ENCODE data around the gene CEP85L.
"Not testable (repeated sequence)": the region's sequence is repeated elsewhere in the genome, so short reads cannot be mapped to it uniquely, and the experiment has no call there.

Gene CEP85L

GRCh38 chr6:118467181-118467580 lies 184.2 kb downstream of the CEP85L start:
- no peaks in the 10 kb centered on the region for H3K27me3 ChIP-seq (ENCODE audit: insufficient read depth, low read length)
- no peaks in the 10 kb centered on the region for H3K9me3 ChIP-seq (ENCODE audit: insufficient read depth, low read depth, low read length)
- H3K4me3 ChIP-seq (ENCODE audit: low read length), result no peak overlapping the region
- H3K9ac ChIP-seq (ENCODE audit: low read depth, low read length), result no peak overlapping the region
- no peak overlapping the region for H3K27ac ChIP-seq (ENCODE audit: low read length)
- H3K4me1 ChIP-seq (ENCODE audit: insufficient read depth, low read length), result no peaks in the 10 kb centered on the region
- no peaks in the 10 kb centered on the region for H3K36me3 ChIP-seq (ENCODE audit: insufficient read depth, low read depth, low read length)

GRCh38 chr6:118464620-118465019 lies 186.8 kb downstream of the CEP85L start:
- no peak overlapping the region for H3K27ac ChIP-seq (ENCODE audit: low read length)
- H3K27me3 ChIP-seq (ENCODE audit: insufficient read depth, low read length), result no peaks in the 10 kb centered on the region
- no peaks in the 10 kb centered on the region for H3K4me1 ChIP-seq (ENCODE audit: insufficient read depth, low read length)
- no peaks in the 10 kb centered on the region for H3K9me3 ChIP-seq (ENCODE audit: insufficient read depth, low read depth, low read length)
- H3K4me3 ChIP-seq (ENCODE audit: low read length), result no peak overlapping the region
- H3K9ac ChIP-seq (ENCODE audit: low read depth, low read length), result no peak overlapping the region
- no peaks in the 10 kb centered on the region for H3K36me3 ChIP-seq (ENCODE audit: insufficient read depth, low read depth, low read length)

- H3K27me3 ChIP-seq (ENCODE audit: insufficient read depth, low read length), result no peaks in the 10 kb centered on the region
- H3K9ac ChIP-seq (ENCODE audit: low read depth, low read length), result no peak overlapping the region
- H3K4me1 ChIP-seq (ENCODE audit: insufficient read depth, low read length), result no peaks in the 10 kb centered on the region
- H3K27ac ChIP-seq (ENCODE audit: low read length), result no peak overlapping the region
- H3K9me3 ChIP-seq (ENCODE audit: insufficient read depth, low read depth, low read length), result no peaks in the 10 kb centered on the region
- no peak overlapping the region for H3K4me3 ChIP-seq (ENCODE audit: low read length)
- no peaks in the 10 kb centered on the region for H3K36me3 ChIP-seq (ENCODE audit: insufficient read depth, low read depth, low read length)
Measured at GRCh38 chr6:118460958-118461470, 190.4 kb downstream of the CEP85L start.

- H3K36me3 ChIP-seq (ENCODE audit: insufficient read depth, low read depth, low read length), result no peaks in the 10 kb centered on the region
- H3K27ac ChIP-seq (ENCODE audit: low read length), result no peak overlapping the region
Measured at GRCh38 chr6:118456982-118457381, 194.4 kb downstream of the CEP85L start.

GRCh38 chr6:118451839-118452238 lies 199.6 kb downstream of the CEP85L start:
- no peak overlapping the region for H3K9ac ChIP-seq (ENCODE audit: low read depth, low read length)
- H3K4me1 ChIP-seq (ENCODE audit: insufficient read depth, low read length), result no peaks in the 10 kb centered on the region
- no peak overlapping the region for H3K4me3 ChIP-seq (ENCODE audit: low read length)
- no peak overlapping the region for H3K27ac ChIP-seq (ENCODE audit: low read length)
- H3K9me3 ChIP-seq (ENCODE audit: insufficient read depth, low read depth, low read length), result peaks cover 64% of the 10 kb centered on the region
- no peaks in the 10 kb centered on the region for H3K27me3 ChIP-seq (ENCODE audit: insufficient read depth, low read length)
- H3K36me3 ChIP-seq (ENCODE audit: insufficient read depth, low read depth, low read length), result no peaks in the 10 kb centered on the region

More at GRCh38 chr6:118456982-118457381, 194.4 kb downstream of the CEP85L start:
- Histone ChIP-seq H3K4me1 (ENCODE audit: insufficient read depth, low read length) (no peaks in the 10 kb centered on the region), H3K9me3 (ENCODE audit: insufficient read depth, low read depth, low read length) (peaks cover 25% of the 10 kb centered on the region), H3K4me3 (ENCODE audit: low read length) (no peak overlapping the region), H3K9ac (ENCODE audit: low read depth, low read length) (no peak overlapping the region), H3K27me3 (ENCODE audit: insufficient read depth, low read length) (no peaks in the 10 kb centered on the region)

GRCh38 chr6:118444796-118445195 lies 206.6 kb downstream of the CEP85L start:
- Histone ChIP-seq H3K9ac (ENCODE audit: low read depth, low read length) (no peak overlapping the region), H3K36me3 (ENCODE audit: insufficient read depth, low read depth, low read length) (no peaks in the 10 kb centered on the region), H3K27me3 (ENCODE audit: insufficient read depth, low read length) (no peaks in the 10 kb centered on the region), H3K4me3 (ENCODE audit: low read length) (no peak overlapping the region), H3K4me1 (ENCODE audit: insufficient read depth, low read length) (no peaks in the 10 kb centered on the region), H3K27ac (ENCODE audit: low read length) (no peak overlapping the region), H3K9me3 (ENCODE audit: insufficient read depth, low read depth, low read length) (peaks cover 49% of the 10 kb centered on the region)

- Histone ChIP-seq H3K36me3 (ENCODE audit: insufficient read depth, low read depth, low read length) (no peaks in the 10 kb centered on the region), H3K27ac (ENCODE audit: low read length) (no peak overlapping the region), H3K9ac (ENCODE audit: low read depth, low read length) (no peak overlapping the region), H3K4me1 (ENCODE audit: insufficient read depth, low read length) (no peaks in the 10 kb centered on the region), H3K27me3 (ENCODE audit: insufficient read depth, low read length) (no peaks in the 10 kb centered on the region), H3K4me3 (ENCODE audit: low read length) (no peak overlapping the region), H3K9me3 (ENCODE audit: insufficient read depth, low read depth, low read length) (peaks cover 5% of the 10 kb centered on the region; the same call in 1 of the 2 replicates)
Measured at GRCh38 chr6:118436482-118436881, 214.9 kb downstream of the CEP85L start.

GRCh38 chr6:118434147-118434546 lies 217.2 kb downstream of the CEP85L start:
- not testable (repeated sequence) for H3K9ac ChIP-seq (ENCODE audit: low read depth, low read length); H3K27me3 ChIP-seq (ENCODE audit: insufficient read depth, low read length)

GRCh38 chr6:118421312-118421711 lies 230.1 kb downstream of the CEP85L start:
- H3K9ac ChIP-seq (ENCODE audit: low read depth, low read length); H3K4me3 ChIP-seq (ENCODE audit: low read length); H3K9me3 ChIP-seq (ENCODE audit: insufficient read depth, low read depth, low read length); H3K27me3 ChIP-seq (ENCODE audit: insufficient read depth, low read length); H3K4me1 ChIP-seq (ENCODE audit: insufficient read depth, low read length); H3K27ac ChIP-seq (ENCODE audit: low read length); H3K36me3 ChIP-seq (ENCODE audit: insufficient read depth, low read depth, low read length): not testable (repeated sequence)

More at GRCh38 chr6:118434147-118434546, 217.2 kb downstream of the CEP85L start:
- H3K4me1 ChIP-seq (ENCODE audit: insufficient read depth, low read length); H3K9me3 ChIP-seq (ENCODE audit: insufficient read depth, low read depth, low read length); H3K36me3 ChIP-seq (ENCODE audit: insufficient read depth, low read depth, low read length); H3K27ac ChIP-seq (ENCODE audit: low read length); H3K4me3 ChIP-seq (ENCODE audit: low read length): not testable (repeated sequence)

GRCh38 chr6:118419448-118420394 lies 231.7 kb downstream of the CEP85L start:
- Histone ChIP-seq H3K4me1 (ENCODE audit: insufficient read depth, low read length) (no peaks in the 10 kb centered on the region), H3K4me3 (ENCODE audit: low read length) (no peak overlapping the region)

More at GRCh38 chr6:118419448-118420394, 231.7 kb downstream of the CEP85L start:
- Histone ChIP-seq H3K9ac (ENCODE audit: low read depth, low read length) (no peak overlapping the region), H3K9me3 (ENCODE audit: insufficient read depth, low read depth, low read length) (no peaks in the 10 kb centered on the region), H3K36me3 (ENCODE audit: insufficient read depth, low read depth, low read length) (no peaks in the 10 kb centered on the region), H3K27ac (ENCODE audit: low read length) (no peak overlapping the region), H3K27me3 (ENCODE audit: insufficient read depth, low read length) (no peaks in the 10 kb centered on the region)

Measured in iPS-20b (cell line).